Measurements from ENCODE around the gene SPEG.

Gene SPEG

GRCh38 chr2:219537657-219538488 lies 103.2 kb downstream of the SPEG start:
- DNase-seq, result peak in 1 of 10 donors; percentile 61
- intact Hi-C loops (cut with DNase I), result no loop called here

GRCh38 chr2:219538504-219538951 lies 103.9 kb downstream of the SPEG start:
- intact Hi-C loops (cut with DNase I), result no loop called here
- peak in 1 of 10 donors; percentile 73 for DNase-seq

- DNase-seq, result peak in 2 of 10 donors; percentile 69 to 79
- intact Hi-C loops (cut with DNase I), result no loop called here
These were observed 104.5 kb downstream of the SPEG start for GRCh38 chr2:219538956-219539788.

- peak in 1 of 10 donors; percentile 73 for DNase-seq
- intact Hi-C loops (cut with DNase I), result loop anchor here (5.0 kb wide), 2 partner anchors 147 to 153 kb away; partner anchors contain the start of gene DNPEP
These were observed 105.5 kb downstream of the SPEG start for GRCh38 chr2:219539926-219540678.

- intact Hi-C loops (cut with DNase I), result loop anchor here (1.0 to 5.0 kb wide), 3 partner anchors 101 to 154 kb away; partner anchors contain the start of gene DNPEP
These were observed 106.3 kb downstream of the SPEG start for GRCh38 chr2:219540784-219541504.

GRCh38 chr2:219541611-219542180 lies 107.1 kb downstream of the SPEG start:
- intact Hi-C loops (cut with DNase I), result loop anchor here (1.0 to 5.0 kb wide), 3 partner anchors 101 to 154 kb away; partner anchors contain the start of gene DNPEP
- peak; percentile 59 to 96 (median 80) for DNase-seq

More at GRCh38 chr2:219540784-219541504, 106.3 kb downstream of the SPEG start:
- peak in 1 of 10 donors; percentile 64 for DNase-seq

GRCh38 chr2:219542931-219543595 lies 108.4 kb downstream of the SPEG start:
- DNase-seq, result peak in 2 of 10 donors; percentile 91 to 92
- intact Hi-C loops (cut with DNase I), result loop anchor here (5.0 kb wide), 2 partner anchors 144 to 156 kb away; partner anchors contain the start of gene DNPEP

- intact Hi-C loops (cut with DNase I), result loop anchor here (2.0 to 5.0 kb wide), 3 partner anchors 53 to 156 kb away; partner anchors contain the start of genes DNPEP and STK11IP
- peak; percentile 98 to 100 (median 100) for DNase-seq
These were observed 109.1 kb downstream of the SPEG start, which contains the start of the genes CHPF and TMEM198 for GRCh38 chr2:219543596-219544358. TSS of gene CHPF (minus strand) at chr2:219543809. CDS start at chr2:219543538, 271 bp downstream. TSS of gene TMEM198 (plus strand) at chr2:219544028. CDS start at chr2:219544728, 700 bp downstream.

GRCh38 chr2:219544567-219544966 lies 109.9 kb downstream of the SPEG start:
- peak in 1 of 10 donors; percentile 53 for DNase-seq
- intact Hi-C loops (cut with DNase I), result loop anchor here (2.0 to 5.0 kb wide), 3 partner anchors 52 to 157 kb away; partner anchors contain the start of genes DNPEP and STK11IP

- no peak for DNase-seq
- intact Hi-C loops (cut with DNase I), result loop anchor here (2.0 kb wide), 1 partner anchor 51 kb away; the partner anchor contains the start of gene STK11IP
These were observed 110.8 kb downstream of the SPEG start for GRCh38 chr2:219545295-219545942.

GRCh38 chr2:219545943-219546352 lies 111.3 kb downstream of the SPEG start:
- intact Hi-C loops (cut with DNase I), result loop anchor here (2.0 kb wide), 1 partner anchor 51 kb away; the partner anchor contains the start of gene STK11IP
- DNase-seq, result no peak

- DNase-seq, result peak in 2 of 10 donors; percentile 73 to 82
- intact Hi-C loops (cut with DNase I), result no loop called here
These were observed 113.0 kb downstream of the SPEG start for GRCh38 chr2:219547621-219548020.

Measured in posterior cingulate gyrus (tissue), 11 donors.